ENCODE measurements around the gene BCAS3.
A peak's percentile ranks its signal among the peaks of the same experiment; 100 is the strongest.
"Not testable (repeated sequence)": the region's sequence is repeated elsewhere in the genome, so short reads cannot be mapped to it uniquely, and the experiment has no call there.

Gene BCAS3

GRCh38 chr17:61416540-61417363 is 739.1 kb downstream of the BCAS3 start:
- peak in 5 of 6 experiments; percentile 12 to 43 (median 41) for DNase-seq

- DNase-seq, result no peak
Observed at GRCh38 chr17:61418449-61418848, 740.8 kb downstream of the BCAS3 start.

DNA sequence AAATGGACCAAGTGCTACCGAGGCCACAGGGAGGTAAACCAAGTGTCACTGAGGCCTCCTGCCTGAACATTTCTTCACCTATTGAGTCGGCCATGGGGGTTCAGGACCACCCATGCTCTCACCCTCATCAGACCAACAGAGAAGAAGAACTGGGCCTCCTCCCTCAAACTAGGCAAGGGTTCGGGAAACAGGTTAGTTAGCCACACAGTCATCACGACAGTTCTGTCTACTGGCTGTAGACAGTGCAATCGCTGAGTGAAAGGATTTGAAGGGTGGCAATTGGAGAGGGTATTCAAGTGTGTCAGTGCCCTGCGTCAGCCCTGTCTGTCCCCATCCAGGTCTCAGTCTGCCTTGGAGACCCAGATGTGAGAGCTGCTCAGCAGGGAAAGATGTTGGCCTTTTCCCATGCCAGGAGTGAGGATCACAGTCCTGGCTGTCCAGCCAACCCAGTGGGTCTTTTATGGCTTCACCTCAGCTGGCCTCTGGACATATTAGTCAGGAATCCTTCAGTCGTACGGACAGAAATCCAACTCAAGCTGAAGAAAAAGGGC is 741.9 kb downstream of the BCAS3 start:
- DNase-seq, result no peak

DNA sequence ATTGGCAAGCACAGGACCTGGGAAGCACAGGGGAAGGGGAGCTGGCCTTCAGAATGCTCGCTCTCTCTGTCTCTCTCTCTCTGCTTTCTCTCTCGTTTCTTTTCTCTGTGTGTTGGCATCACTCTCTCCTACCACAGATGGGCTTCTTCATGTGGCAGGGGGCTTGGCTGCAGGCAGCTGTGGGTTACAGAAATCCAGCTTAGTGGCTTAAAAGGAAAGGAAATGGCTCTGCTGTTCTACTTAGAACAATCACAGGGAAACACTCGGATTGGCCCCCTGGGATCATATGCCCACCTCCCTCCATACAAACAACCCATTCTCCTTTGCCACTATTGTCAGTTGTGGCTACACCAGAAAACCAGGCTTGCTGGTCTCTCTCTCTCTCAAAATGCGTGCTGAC is 742.4 kb downstream of the BCAS3 start:
- DNase-seq, result no peak

- no peak for DNase-seq
Observed at GRCh38 chr17:61420745-61421398, 743.2 kb downstream of the BCAS3 start.

DNA sequence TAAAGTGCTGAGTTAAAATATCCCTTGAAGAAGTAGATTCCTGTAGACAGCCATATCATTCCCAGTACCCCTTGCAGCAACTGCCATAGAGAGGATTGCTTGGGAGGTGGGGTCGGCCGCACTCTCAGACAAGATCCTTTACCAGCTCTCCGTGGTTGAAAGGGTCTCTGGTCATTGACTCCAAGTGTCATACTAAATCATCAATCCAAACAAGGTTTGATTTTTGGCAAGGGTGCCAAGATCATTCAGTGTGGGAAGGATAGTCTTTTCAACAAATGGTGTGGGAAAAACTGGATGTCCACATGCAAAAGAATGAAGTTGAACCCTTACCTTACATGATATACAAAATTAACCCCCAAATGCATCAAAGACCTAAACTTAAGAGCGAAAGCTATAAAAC is 743.8 kb downstream of the BCAS3 start:
- no peak for DNase-seq

DNA sequence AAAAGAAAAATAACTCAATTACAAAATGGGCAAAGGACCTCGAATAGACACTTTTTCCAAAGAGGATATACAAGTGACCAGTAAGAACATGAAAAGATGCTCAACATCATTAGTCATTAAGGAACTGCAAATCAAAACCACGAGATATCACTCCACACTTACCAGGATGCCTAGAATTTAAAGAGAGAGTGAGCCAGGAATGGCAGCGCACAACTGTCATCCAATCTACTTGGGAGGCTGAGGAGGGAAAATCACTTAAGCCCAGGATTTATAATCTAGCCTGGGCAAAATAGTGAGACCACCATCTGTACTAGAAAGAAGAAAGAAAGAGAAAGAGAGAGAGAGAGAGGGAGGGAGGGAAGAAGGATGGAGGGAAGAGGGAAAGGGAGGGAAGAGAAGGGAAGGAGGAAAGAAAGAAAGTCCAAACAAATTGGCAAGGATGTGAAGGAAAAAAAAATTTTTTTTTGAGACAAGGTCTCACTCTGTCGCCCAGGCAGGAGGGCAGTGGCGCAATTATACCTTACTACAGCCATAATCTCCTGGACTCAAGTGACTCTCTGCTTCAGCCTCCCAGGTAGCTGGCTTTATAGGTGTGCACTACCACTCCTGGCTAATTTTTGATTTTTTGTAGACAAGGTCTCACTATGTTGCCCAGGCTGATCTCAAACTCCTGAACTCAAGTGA is 744.6 kb downstream of the BCAS3 start:
- DNase-seq, result no peak

- no peak for DNase-seq
Observed at GRCh38 chr17:61422869-61423268, 745.2 kb downstream of the BCAS3 start.

DNA sequence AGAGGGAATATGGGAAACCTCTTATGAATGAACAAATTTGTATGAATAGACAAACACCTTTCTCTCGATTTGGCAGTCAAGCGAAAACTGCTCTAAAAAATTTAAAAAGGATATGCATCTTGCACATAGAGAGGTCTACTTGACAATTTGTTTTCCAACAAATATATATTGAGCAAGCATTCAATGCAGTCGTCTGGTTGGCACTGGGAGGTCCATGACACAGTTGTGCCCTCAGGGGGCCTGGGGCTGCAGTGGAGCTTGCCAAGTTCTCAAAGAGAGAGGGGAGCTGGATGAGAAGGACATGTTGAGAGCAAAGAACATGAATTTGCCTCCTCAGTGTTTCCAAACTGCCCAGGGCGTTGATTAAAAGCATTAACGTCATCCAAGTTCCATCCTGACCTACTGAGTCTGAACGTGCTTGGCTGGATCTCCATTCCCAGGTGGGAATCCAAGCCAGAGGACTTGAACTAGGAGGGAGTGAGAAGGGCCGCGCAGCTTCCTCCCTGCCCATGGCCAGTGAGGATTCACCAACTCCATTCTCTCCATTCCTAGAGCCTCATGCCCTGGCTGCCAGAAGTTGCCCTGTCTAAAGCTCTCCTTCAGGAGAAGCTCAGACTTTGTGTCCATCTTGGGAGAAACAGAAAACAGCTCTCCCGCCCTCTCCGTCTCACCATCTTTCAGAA is 746.5 kb downstream of the BCAS3 start:
- DNase-seq, result no peak

- no peak for DNase-seq
Observed at GRCh38 chr17:61425682-61426481, 748.2 kb downstream of the BCAS3 start.

GRCh38 chr17:61426482-61427304 is 749.0 kb downstream of the BCAS3 start:
- no peak for DNase-seq

GRCh38 chr17:61427567-61427966 is 749.9 kb downstream of the BCAS3 start:
- DNase-seq, result no peak

DNA sequence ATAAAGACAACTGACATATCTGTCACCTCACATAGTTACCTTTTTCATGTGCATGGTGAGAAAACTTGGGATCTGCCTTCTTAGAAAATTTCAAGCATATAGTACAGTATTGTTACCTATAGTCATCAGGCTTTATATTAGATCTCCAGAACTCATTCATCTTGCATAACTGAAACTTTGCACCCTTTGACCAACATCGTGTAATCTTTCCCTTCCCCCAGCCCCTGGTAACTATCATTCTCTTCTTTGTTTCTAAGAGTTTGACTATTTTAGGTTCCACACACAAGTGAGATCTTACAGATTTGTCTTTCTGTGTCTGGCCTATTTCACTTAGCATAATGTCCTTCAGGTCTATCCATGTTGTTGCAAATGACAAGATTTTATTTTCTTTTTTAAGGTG is 751.6 kb downstream of the BCAS3 start:
- DNase-seq, result no peak

- DNase-seq, result not testable (repeated sequence)
Observed at GRCh38 chr17:61429831-61430230, 752.2 kb downstream of the BCAS3 start.

DNA sequence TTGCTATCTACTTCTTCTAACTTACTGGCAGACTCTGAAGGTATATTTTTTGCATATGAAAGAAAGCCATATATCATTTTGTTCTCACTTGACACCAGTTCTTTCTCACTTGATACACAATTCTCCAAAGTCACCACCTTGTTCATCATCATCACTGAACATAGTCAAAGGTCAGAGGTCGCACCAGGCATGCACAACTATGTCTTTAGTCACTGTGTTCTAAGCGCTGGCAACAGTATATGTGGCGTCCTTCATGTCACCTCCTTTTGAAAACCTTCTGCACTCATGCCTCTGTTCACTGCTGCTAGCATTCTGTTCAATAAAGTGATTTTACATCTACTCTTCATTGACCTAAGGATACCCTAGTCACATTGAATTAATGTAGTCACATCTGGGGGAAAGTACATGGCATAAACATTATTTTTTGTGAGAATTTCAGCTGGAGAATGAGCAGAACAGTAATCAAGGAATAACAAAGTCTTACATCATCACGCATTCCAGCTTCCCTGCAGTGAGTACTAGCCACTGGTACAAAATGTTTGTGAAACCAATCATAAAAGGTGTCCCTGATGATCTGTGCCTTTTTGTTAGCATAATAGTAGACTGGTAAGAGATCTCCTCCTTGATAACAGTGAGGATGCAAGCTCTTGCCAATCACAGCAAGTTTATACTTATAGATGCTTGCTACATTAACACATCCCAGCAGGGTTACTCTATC is 754.1 kb downstream of the BCAS3 start:
- no peak for DNase-seq

GRCh38 chr17:61436273-61436672 is 758.6 kb downstream of the BCAS3 start:
- DNase-seq, result no peak

DNA sequence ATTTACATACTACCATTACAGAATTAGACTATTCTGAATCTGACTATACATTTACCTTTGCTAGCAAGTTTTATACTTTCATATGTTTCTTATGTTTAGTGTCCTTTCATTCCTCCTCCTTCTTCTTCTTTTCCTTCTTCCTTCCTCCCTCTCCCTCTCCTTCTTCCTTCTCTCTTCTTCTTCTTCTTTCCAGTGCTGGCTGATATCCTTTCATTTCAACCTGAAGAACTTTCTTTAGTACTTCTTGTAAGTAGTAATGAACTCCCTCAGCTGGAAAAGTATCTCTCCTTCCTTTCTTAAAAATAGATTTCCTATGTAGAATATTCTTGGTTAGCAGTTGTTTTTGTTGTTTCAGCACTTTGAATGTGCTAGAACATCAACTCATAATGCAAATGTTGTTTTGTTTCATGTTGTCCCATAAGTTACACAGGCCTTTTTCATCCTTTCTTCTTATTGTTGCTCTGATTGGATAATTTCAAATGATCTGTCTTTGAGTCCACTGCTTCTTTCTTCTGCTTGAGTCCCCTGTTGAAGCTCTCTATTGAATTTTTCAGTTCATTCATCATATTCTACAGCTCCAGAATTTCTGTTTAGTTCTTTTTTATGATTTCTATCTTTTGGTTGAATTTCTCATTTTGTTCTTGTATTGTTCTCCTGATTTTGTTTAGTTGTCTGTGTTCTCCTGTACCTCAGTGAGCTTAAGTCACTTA is 759.5 kb downstream of the BCAS3 start:
- DNase-seq, result no peak

DNA sequence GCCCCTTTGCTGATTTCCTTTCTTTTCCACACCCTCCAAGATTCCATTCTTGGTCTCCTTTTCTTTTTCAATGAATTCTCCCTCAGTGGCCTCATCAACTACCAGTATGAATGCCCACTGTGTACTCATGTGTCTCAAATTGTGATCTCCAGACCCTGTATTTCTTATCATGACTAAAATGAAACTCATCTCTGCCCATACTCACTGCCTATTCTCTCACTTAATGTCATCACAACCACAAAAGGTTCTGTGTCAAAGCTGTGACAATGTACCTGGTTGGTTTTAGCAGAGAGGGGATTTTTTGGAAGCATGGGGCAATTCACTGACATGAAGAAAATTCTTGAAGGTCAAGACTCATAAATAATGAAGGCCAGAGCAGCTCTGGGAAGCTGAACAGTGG is 763.0 kb downstream of the BCAS3 start:
- no peak for DNase-seq

GRCh38 chr17:61441507-61441906 is 763.9 kb downstream of the BCAS3 start:
- not testable (repeated sequence) for DNase-seq
